K562 (cell line): Measurements from ENCODE around the gene BMP8B. TPM values are rescaled to one million over a fixed set of nuclear protein-coding genes. Genes with fewer than 3 reads are reported as not detected.

Source experiments
- DIDO1 ChIP-seq: fragments of 450-650 bp; IDR thresholded peaks from 2 replicates; pipeline ENCODE4 v1.6.1; 2016; ENCODE audit warnings: low read depth, missing biosample characterization, missing genetic modification characterization
- KAT7 ChIP-seq: sonication (generic); formaldehyde crosslinking; IDR thresholded peaks from 2 replicates; pipeline ENCODE4 v1.8.0; 2022; ENCODE audit warnings: missing genetic modification reagents, mild to moderate bottlenecking, borderline replicate concordance
- NCOA6 ChIP-seq: fragments of 450-650 bp; IDR thresholded peaks from 2 replicates; pipeline ENCODE4 v1.6.1; 2017; ENCODE audit warnings: mild to moderate bottlenecking
- PTTG1 ChIP-seq: fragments of 450-650 bp; IDR thresholded peaks from 2 replicates; pipeline ENCODE4 v1.6.1; 2016; ENCODE audit warnings: low read depth, mild to moderate bottlenecking, missing genetic modification characterization, missing compliant biosample characterization
- RCOR1 ChIP-seq, 2 experiments: IDR thresholded peaks; 2 replicates each; pipeline ENCODE4 v1.6.1; 2012; ENCODE audit warnings: low read depth in 2 of 2, low read length in 2 of 2, borderline replicate concordance in 1 of 2, improper control_type of control experiment in 1 of 2
- TARDBP ChIP-seq: fragments of 450-650 bp; IDR thresholded peaks from 2 replicates; pipeline ENCODE4 v1.6.1; 2016
- XRCC5 ChIP-seq: fragments of 200-400 bp; formaldehyde crosslinking; IDR thresholded peaks from 2 replicates; pipeline ENCODE4 v1.6.1; 2017; ENCODE audit warnings: low read depth, mild to moderate bottlenecking, low read length
- ZNF354B ChIP-seq: fragments of 250-450 bp; sonication (Bioruptor Pico); IDR thresholded peaks from 2 replicates; pipeline ENCODE4 v1.4.0; 2020
- ZZZ3 ChIP-seq: fragments of 450-650 bp; IDR thresholded peaks from 2 replicates; pipeline ENCODE4 v1.6.1; 2016; ENCODE audit warnings: antibody characterized with exemption, mild to moderate bottlenecking, moderate library complexity
- polyA plus RNA-seq, 8 experiments: library from polyadenylated mRNA; depleted of rRNA in 4 of 8; stranded (reverse) in 5 of 8; unstranded in 3 of 8; fragments of >200 nt; fragmentation: Nextera tagmentation in 2 of 8; fragmentation: Illumina TruSeq in 1 of 8; extraction: Ambion mirVana in 2 of 8; extraction: Trizol in 1 of 8; gene quantifications; 2 replicates each; pipeline versions ENCODE4 v1.2.1 to v1.2.3, GENCODE V29; 2011 to 2014; ENCODE audit warnings: inconsistent platforms in 1 of 8, missing spikeins in 1 of 8
- total RNA-seq, 7 experiments: library from RNA; depleted of rRNA in 6 of 7; stranded (reverse); fragments of >200 nt in 6 of 7; fragmentation: Illumina TruSeq in 2 of 7; extraction: Trizol in 2 of 7; gene quantifications; 2 replicates each; pipeline versions ENCODE4 v1.2.1 to v1.2.3, GENCODE V29; 2011 to 2021; ENCODE audit warnings: low replicate concordance in 1 of 7
- TF ChIP-seq, protein P1 (sequence below): fragments of 250-450 bp; sonication (Bioruptor Pico); IDR thresholded peaks from 2 replicates; pipeline ENCODE4 v1.5.0; 2021; ENCODE audit warnings: mild to moderate bottlenecking, moderate library complexity
- TF ChIP-seq, protein P2 (sequence below): fragments of 450-650 bp; formaldehyde crosslinking; IDR thresholded peaks from 2 replicates; pipeline ENCODE4 v1.4.0; 2020; ENCODE audit warnings: mild to moderate bottlenecking, mixed read lengths
- TF ChIP-seq, protein P3 (sequence below): sonication (generic); IDR thresholded peaks from 2 replicates; pipeline ENCODE4 v1.6.1; 2016
- TF ChIP-seq, protein P4 (sequence below): fragments of 250-450 bp; sonication (Bioruptor Pico); IDR thresholded peaks from 2 replicates; pipeline ENCODE4 v1.8.0; 2021; ENCODE audit warnings: mild to moderate bottlenecking, moderate library complexity
- TF ChIP-seq, protein P5 (sequence below): fragments of 450-650 bp; IDR thresholded peaks from 2 replicates; pipeline ENCODE4 v1.6.1; 2018; ENCODE audit not compliant: partially characterized antibody
- TF ChIP-seq, protein P6 (sequence below): fragments of 250-450 bp; sonication (Bioruptor Pico); IDR thresholded peaks from 2 replicates; pipeline ENCODE4 v1.9.0; 2021; ENCODE audit warnings: mild to moderate bottlenecking

The BMP8B gene
- total and polyA plus RNA-seq, 9 of the 15 experiments (the other 6 are each of a cell fraction or from before 2014, with no cell fraction given) = 0.03 to 0.33 (median 0.14) TPM

DNA sequence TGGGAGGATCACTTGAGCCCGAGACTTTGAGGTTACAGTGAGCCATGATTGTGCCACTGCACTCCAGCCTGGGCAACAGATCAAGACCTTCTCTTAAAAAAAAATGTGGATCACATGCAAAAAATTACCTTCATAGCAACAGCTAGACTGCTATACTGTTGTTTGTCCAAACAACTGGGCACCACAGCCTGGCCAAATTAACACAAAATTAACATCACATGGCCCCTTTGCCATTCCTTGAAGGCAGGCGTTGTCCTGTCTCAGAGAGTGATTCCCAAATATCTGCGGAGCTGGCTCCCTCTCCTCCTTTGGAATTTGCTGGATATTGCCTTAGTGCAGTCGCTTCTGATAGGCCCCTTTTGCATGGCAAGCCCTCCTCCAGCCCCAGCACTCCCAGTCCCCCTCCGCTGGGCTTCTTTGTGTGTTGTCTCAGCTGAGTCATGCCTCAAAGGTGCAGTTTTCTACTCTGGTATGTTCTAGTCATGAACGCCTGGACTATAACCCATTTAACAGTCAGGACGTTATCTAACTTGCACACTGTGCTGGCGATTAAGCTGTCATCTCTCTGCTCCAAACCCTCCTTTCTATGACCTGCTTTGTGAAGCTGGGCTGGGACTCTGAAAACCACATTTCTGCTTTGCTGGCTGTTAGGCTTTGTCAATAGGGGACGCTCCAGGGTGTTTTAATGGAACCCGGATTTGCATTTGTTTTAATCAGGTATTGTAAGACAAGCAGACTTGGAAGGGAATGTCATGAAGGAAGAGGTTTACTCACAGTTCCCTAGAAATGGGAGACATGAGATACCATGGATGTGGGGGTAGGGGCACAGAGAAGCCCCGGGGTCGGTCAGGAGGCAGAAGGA is 77.3 kb downstream of the BMP8B start (continued):
- TF ChIP-seq, protein P1, sequence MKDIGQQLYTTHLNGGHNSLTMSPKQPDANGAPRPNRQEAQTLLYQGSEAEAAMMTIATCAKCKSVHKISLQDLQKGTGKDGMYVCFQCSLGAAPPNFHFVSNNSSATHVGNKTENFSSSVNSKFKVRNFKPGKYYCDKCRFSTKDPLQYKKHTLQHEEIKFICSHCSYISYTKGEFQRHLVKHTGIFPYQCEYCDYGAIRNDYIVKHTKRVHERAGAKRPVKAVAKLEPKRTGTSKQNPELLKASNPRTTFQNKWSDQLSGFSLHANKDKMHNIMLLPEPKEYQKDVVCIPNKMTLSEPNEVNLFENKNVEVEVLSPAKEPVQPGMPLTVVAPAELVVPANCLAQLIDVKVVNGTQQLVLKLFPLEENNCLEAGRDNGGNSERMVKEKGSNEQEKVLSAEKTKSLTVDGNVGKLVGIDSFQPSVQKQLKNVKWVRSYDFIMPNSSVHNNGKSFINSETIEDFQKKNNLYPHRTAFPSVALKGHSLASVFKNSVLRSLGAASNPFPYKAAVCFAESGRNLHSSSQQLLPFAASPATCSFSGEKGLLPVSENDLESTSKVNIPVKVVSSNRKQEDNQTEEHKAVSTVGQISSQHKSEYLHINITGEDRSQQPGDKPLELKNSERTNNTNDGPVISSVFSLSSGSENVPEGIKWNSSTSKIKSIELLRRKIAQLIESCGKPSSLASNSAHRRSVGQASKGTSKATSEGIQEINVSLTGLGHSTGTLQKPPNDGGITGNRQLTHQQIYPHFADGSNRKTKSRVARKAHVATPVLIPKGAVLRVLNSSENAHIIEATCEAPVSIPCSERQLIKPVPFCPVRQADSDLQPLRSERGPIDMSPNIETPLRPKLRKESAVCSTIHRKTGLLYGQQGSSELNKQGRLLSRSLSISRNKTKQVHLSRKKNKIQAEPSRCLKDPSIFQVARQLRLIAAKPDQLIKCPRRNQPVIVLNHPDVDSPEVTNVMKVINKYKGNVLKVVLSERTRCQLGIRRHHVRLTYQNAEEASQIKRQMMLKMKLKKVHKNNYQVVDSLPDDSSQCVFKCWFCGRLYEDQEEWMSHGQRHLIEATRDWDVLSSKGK (CRISPR knock-in tag) = no peak
- TF ChIP-seq, protein P2, sequence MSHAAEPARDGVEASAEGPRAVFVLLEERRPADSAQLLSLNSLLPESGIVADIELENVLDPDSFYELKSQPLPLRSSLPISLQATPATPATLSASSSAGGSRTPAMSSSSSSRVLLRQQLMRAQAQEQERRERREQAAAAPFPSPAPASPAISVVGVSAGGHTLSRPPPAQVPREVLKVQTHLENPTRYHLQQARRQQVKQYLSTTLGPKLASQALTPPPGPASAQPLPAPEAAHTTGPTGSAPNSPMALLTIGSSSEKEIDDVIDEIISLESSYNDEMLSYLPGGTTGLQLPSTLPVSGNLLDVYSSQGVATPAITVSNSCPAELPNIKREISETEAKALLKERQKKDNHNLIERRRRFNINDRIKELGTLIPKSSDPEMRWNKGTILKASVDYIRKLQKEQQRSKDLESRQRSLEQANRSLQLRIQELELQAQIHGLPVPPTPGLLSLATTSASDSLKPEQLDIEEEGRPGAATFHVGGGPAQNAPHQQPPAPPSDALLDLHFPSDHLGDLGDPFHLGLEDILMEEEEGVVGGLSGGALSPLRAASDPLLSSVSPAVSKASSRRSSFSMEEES (CRISPR knock-in tag) = no peak
- TF ChIP-seq, protein P3, sequence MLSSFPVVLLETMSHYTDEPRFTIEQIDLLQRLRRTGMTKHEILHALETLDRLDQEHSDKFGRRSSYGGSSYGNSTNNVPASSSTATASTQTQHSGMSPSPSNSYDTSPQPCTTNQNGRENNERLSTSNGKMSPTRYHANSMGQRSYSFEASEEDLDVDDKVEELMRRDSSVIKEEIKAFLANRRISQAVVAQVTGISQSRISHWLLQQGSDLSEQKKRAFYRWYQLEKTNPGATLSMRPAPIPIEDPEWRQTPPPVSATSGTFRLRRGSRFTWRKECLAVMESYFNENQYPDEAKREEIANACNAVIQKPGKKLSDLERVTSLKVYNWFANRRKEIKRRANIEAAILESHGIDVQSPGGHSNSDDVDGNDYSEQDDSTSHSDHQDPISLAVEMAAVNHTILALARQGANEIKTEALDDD = peak; percentile 98
- TF ChIP-seq, protein P4, sequence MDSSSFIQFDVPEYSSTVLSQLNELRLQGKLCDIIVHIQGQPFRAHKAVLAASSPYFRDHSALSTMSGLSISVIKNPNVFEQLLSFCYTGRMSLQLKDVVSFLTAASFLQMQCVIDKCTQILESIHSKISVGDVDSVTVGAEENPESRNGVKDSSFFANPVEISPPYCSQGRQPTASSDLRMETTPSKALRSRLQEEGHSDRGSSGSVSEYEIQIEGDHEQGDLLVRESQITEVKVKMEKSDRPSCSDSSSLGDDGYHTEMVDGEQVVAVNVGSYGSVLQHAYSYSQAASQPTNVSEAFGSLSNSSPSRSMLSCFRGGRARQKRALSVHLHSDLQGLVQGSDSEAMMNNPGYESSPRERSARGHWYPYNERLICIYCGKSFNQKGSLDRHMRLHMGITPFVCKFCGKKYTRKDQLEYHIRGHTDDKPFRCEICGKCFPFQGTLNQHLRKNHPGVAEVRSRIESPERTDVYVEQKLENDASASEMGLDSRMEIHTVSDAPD (CRISPR knock-in tag) = no peak
- TF ChIP-seq DIDO1 (tag) = 0 out of 2 replicates have a peak, but pooled peaks have one; percentile 47
- TF ChIP-seq, protein P5, sequence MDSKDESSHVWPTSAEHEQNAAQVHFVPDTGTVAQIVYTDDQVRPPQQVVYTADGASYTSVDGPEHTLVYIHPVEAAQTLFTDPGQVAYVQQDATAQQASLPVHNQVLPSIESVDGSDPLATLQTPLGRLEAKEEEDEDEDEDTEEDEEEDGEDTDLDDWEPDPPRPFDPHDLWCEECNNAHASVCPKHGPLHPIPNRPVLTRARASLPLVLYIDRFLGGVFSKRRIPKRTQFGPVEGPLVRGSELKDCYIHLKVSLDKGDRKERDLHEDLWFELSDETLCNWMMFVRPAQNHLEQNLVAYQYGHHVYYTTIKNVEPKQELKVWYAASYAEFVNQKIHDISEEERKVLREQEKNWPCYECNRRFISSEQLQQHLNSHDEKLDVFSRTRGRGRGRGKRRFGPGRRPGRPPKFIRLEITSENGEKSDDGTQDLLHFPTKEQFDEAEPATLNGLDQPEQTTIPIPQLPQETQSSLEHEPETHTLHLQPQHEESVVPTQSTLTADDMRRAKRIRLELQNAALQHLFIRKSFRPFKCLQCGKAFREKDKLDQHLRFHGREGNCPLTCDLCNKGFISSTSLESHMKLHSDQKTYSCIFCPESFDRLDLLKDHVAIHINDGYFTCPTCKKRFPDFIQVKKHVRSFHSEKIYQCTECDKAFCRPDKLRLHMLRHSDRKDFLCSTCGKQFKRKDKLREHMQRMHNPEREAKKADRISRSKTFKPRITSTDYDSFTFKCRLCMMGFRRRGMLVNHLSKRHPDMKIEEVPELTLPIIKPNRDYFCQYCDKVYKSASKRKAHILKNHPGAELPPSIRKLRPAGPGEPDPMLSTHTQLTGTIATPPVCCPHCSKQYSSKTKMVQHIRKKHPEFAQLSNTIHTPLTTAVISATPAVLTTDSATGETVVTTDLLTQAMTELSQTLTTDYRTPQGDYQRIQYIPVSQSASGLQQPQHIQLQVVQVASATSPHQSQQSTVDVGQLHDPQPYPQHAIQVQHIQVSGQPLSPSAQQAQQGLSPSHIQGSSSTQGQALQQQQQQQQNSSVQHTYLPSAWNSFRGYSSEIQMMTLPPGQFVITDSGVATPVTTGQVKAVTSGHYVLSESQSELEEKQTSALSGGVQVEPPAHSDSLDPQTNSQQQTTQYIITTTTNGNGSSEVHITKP = peak; percentile 73
- no peak for TF ChIP-seq KAT7 (CRISPR knock-in tag)
- TF ChIP-seq ZNF354B (CRISPR knock-in tag) = no peak
- peak; percentile 56; the same call in 1 of the 2 replicates for TF ChIP-seq TARDBP
- no peak; the same call in 1 of the 2 replicates for TF ChIP-seq NCOA6
- peak; percentile 88 to 96 for TF ChIP-seq RCOR1 (IDR thresholded peaks at IDR 0.05; ENCODE audit: borderline replicate concordance in 1 of 2, low read depth in 2 of 2, low read length in 2 of 2)
- peak; percentile 73; the same call in 1 of the 2 replicates for TF ChIP-seq XRCC5
- no peak for TF ChIP-seq PTTG1 (tag)
- no peak for TF ChIP-seq ZZZ3
- TF ChIP-seq, protein P6, sequence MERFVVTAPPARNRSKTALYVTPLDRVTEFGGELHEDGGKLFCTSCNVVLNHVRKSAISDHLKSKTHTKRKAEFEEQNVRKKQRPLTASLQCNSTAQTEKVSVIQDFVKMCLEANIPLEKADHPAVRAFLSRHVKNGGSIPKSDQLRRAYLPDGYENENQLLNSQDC = no peak; the same call in 1 of the 2 replicates
